Pancreas (tissue), 10 donors: Measurements from ENCODE around the gene NDUFB6. TPM values are rescaled to one million over a fixed set of nuclear protein-coding genes. Genes with fewer than 3 reads are reported as not detected.

Experiments used
- ATAC-seq, 4 donors: fragments of 200-7000 bp; cut with Tn5 transposase; one replicate each; pipeline versions ENCODE4 v1.8.0 to v1.9.1; 2020; ENCODE audit warnings: mild to moderate bottlenecking in 4 of 4, moderate library complexity in 4 of 4
- DNase-seq, 6 donors: peaks; one replicate each; pipeline ENCODE4 v3.0.0-alpha.2; 2020
- FAIRE-seq: peaks from 2 replicates; lab custom pipeline; 2012; peaks lifted over from hg19 to GRCh38; lab: Jason Lieb, UNC
- H3K27ac ChIP-seq, 4 donors: fragments of 200-600 bp; sonication (generic); 1 replicate in 3 of 4; 2 replicates in 1 of 4; pipeline versions ENCODE4 v1.5.0 to v1.8.0; 2020
- H3K27me3 ChIP-seq, 4 donors: fragments of 200-600 bp; one replicate each; pipeline ENCODE4 v1.8.0; 2021
- H3K36me3 ChIP-seq, 3 donors: fragments of 200-600 bp; sonication (generic) in 1 of 3; one replicate each; pipeline versions ENCODE4 v1.5.0 to v1.8.0; 2020 to 2021
- H3K4me1 ChIP-seq, 3 donors: fragments of 200-600 bp; one replicate each; pipeline ENCODE4 v1.8.0; 2021
- H3K4me3 ChIP-seq, 4 donors: fragments of 200-600 bp; sonication (generic) in 2 of 4; one replicate each; pipeline versions ENCODE4 v1.5.0 to v1.8.0; 2020 to 2021
- H3K9me3 ChIP-seq, 4 donors: fragments of 200-600 bp; one replicate each; pipeline ENCODE4 v1.8.0; 2021
- CTCF ChIP-seq, 4 donors: fragments of 200-600 bp; sonication (generic) in 3 of 4; IDR thresholded peaks; one replicate each; pipeline versions ENCODE4 v1.5.0 to v1.8.0; 2021; ENCODE audit warnings: antibody characterized with exemption in 4 of 4
- WGBS, 2 donors: extraction: QIAGEN DNeasy Blood & Tissue Kit; methylation state at CpG; one replicate each; pipeline ENCODE4 v1.1.7; 2013; 5-methylcytosine and 5-hydroxymethylcytosine counted together
- intact Hi-C, 3 donors: fragments of 100-400 bp; cut with DNase I; formaldehyde crosslinking; loops; one replicate each; pipeline versions ENCODE4 v1.11.1 to v1.14.2; 2022
- polyA plus RNA-seq, 2 donors: library from polyadenylated mRNA; stranded (reverse); fragments of 200-250 nt; gene quantifications; one replicate each; pipeline ENCODE4 v1.2.3, GENCODE V29; 2013
- total RNA-seq, 6 donors: library from RNA; stranded (reverse); fragmentation: NEBNext Ultra II Directional in 4 of 6; extraction: Animal tissue kit (Norgen Biotek cat#: 25700) in 4 of 6; gene quantifications; one replicate each; pipeline versions ENCODE4 v1.2.1 to v1.2.4, GENCODE V29; 2021 to 2023
- donor health status: healthy with polysubstance abuse.
- donor health status: DM: no; HTN: no; CAD: no; lungs with moderate emphysema.
- donor health status: DM: no; HTN: no; CAD: no.
- donor health status: control.
- donor health status: control.
- donor health status: Bipolar disorder and iron deficiency.
- donor health status: DM: yes; HTN: yes; CAD: no.
- donor health status: DM: no; HTN: no; CAD: no.
- donor health status: DM: no; HTN: no; CAD: no.
- donor health status: DM: yes; HTN: yes; CAD: no.

The NDUFB6 gene
- total and polyA plus RNA-seq, 8 donors: 11.3 to 29.5 (median 16.3) TPM

- ATAC-seq: no peak
- no peak overlapping the region for H3K27ac ChIP-seq
- H3K9me3 ChIP-seq: no peaks in the 10 kb centered on the region
- TF ChIP-seq CTCF (IDR thresholded peaks at IDR 0.05): no peak
- FAIRE-seq: no peak
- H3K4me3 ChIP-seq: no peak overlapping the region
- H3K4me1 ChIP-seq: peaks cover 0 to 3% (median 0%) of the 10 kb centered on the region in 3 donors
- H3K36me3 ChIP-seq: no peaks in the 10 kb centered on the region
- no peaks in the 10 kb centered on the region for H3K27me3 ChIP-seq
- DNase-seq: no peak
- intact Hi-C loops: no loop called here
Measured at GRCh38 chr9:32516241-32516640, 56.7 kb downstream of the NDUFB6 start.

- no peak overlapping the region for H3K27ac ChIP-seq
- WGBS, 2 donors: 98 to 100% methylated on average over 1 of the region's 1 CpG
- no peak for TF ChIP-seq CTCF (IDR thresholded peaks at IDR 0.05)
- FAIRE-seq (no peak), ATAC-seq (no peak), DNase-seq (no peak)
- no peaks in the 10 kb centered on the region for H3K27me3 ChIP-seq
- peaks cover 0 to 6% (median 0%) of the 10 kb centered on the region in 3 donors for H3K4me1 ChIP-seq
- no peak overlapping the region for H3K4me3 ChIP-seq
- H3K36me3 ChIP-seq: no peaks in the 10 kb centered on the region
- intact Hi-C loops: loop anchor here in 2 of 3 donors (10.0 kb wide), 2 partner anchors 74 to 94 kb away; no protein-coding TSS in a partner anchor
- no peaks in the 10 kb centered on the region for H3K9me3 ChIP-seq
Measured at GRCh38 chr9:32508728-32509127, 64.2 kb downstream of the NDUFB6 start.

DNA sequence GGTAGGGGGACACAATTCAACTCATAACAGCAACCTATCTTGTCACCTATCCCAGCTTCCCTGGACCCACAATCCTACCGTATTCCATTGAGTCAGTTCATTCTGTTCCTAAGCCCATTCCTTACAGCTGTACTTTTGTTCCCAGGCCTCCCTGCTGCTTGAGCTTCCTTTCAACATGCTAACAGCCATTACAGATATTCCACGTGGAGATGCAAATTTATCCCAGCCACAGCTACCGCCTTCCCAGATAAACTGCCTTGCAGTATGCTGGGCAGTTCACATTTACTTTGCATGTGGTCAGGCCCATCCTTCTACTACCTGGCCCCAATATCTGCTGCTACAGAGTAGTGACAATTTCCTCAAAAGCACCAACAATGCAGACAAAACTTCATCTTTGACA, 70.0 kb downstream of the NDUFB6 start:
- TF ChIP-seq CTCF (IDR thresholded peaks at IDR 0.05): no peak
- Histone ChIP-seq H3K9me3 (no peaks in the 10 kb centered on the region), H3K27me3 (no peaks in the 10 kb centered on the region), H3K27ac (no peak overlapping the region), H3K4me3 (no peak overlapping the region), H3K4me1 (peaks cover 0 to 6% (median 0%) of the 10 kb centered on the region in 3 donors), H3K36me3 (peaks cover 0 to 17% (median 0%) of the 10 kb centered on the region in 3 donors)
- FAIRE-seq (no peak), DNase-seq (no peak), ATAC-seq (no peak)
- intact Hi-C loops: loop anchor here in 2 of 3 donors (10.0 kb wide), 2 partner anchors 68 to 88 kb away; no protein-coding TSS in a partner anchor
- WGBS, 2 donors: 86 to 90% methylated on average over 3 of the region's 3 CpGs

Other genes with a start within 250 kb of the NDUFB6 start
- 10 to 100 TPM; 27.0 to 35.6 (median 31.2) TPM for gene ACO1, start 188.5 kb downstream of the NDUFB6 start, total RNA-seq
- 10 to 100 TPM in 1 of 2 donors, 1 to 10 TPM in 1; 8.7 to 13.1 TPM for gene ACO1, start 188.5 kb downstream of the NDUFB6 start, polyA plus RNA-seq
- gene RIGI, start 47.0 kb downstream of the NDUFB6 start, total RNA-seq: 10 to 100 TPM in 1 of 6 donors, 1 to 10 TPM in 5; 2.1 to 10.6 (median 4.1) TPM
- gene RIGI, start 47.0 kb downstream of the NDUFB6 start, polyA plus RNA-seq: 1 to 10 TPM; 2.4 to 4.0 TPM
- gene SMIM27, start 20.8 kb downstream of the NDUFB6 start, total RNA-seq: 10 to 100 TPM in 1 of 6 donors, 1 to 10 TPM in 5; 3.5 to 10.7 (median 6.9) TPM
- 10 to 100 TPM in 1 of 2 donors, 1 to 10 TPM in 1; 5.1 to 14.4 TPM for gene SMIM27, start 20.8 kb downstream of the NDUFB6 start, polyA plus RNA-seq
- 1 to 10 TPM; 4.3 to 9.0 (median 4.8) TPM for gene TOPORS, start 20.6 kb downstream of the NDUFB6 start, total RNA-seq
- 1 to 10 TPM; 3.0 to 5.5 TPM for gene TOPORS, start 20.6 kb downstream of the NDUFB6 start, polyA plus RNA-seq
- gene TAF1L, start 62.5 kb upstream of the NDUFB6 start, total RNA-seq: under 1 TPM in 2 of 6 donors, not detected in 4; 0.03 to 0.04 TPM
- gene TAF1L, start 62.5 kb upstream of the NDUFB6 start, polyA plus RNA-seq: under 1 TPM in 1 of 2 donors, not detected in 1; 0.04 TPM
- gene TMEM215, start 210.4 kb upstream of the NDUFB6 start, total RNA-seq: under 1 TPM in 1 of 6 donors, not detected in 5; 0.09 TPM
- not detected for gene TMEM215, start 210.4 kb upstream of the NDUFB6 start, polyA plus RNA-seq